Tibial nerve (tissue), 4 donors: ENCODE data around the gene SLC9A1. TPM values are rescaled to one million over a fixed set of nuclear protein-coding genes. Genes with fewer than 3 reads are reported as not detected.

Experiments used
- DNase-seq, 2 donors: peaks; one replicate each; pipeline ENCODE4 v3.0.0-alpha.2; 2019; ENCODE audit warnings: low spot score in 2 of 2
- H3K27ac ChIP-seq, 4 donors: fragments of 200-600 bp; sonication (generic) in 3 of 4; one replicate each; pipeline ENCODE4 v1.5.1; 2017 to 2019; ENCODE audit warnings: mild to moderate bottlenecking in 1 of 4
- H3K27me3 ChIP-seq, 2 donors: fragments of 200-600 bp; sonication (generic) in 1 of 2; one replicate each; pipeline versions ENCODE4 v1.5.1 to v1.6.0; 2017 to 2019
- H3K36me3 ChIP-seq, 3 donors: fragments of 200-600 bp; sonication (generic); one replicate each; pipeline ENCODE4 v1.5.1; 2018 to 2019
- H3K4me1 ChIP-seq, 4 donors: fragments of 200-600 bp; sonication (generic) in 3 of 4; one replicate each; pipeline ENCODE4 v1.5.1; 2017 to 2019
- H3K4me3 ChIP-seq, 4 donors: fragments of 200-600 bp; sonication (generic) in 3 of 4; one replicate each; pipeline ENCODE4 v1.5.1; 2017 to 2019; ENCODE audit warnings: mild to moderate bottlenecking in 1 of 4, moderate library complexity in 1 of 4
- H3K9me3 ChIP-seq, 4 donors: fragments of 200-600 bp; sonication (generic) in 3 of 4; one replicate each; pipeline ENCODE4 v1.5.1; 2017 to 2019
- CTCF ChIP-seq, 5 experiments: fragments of 200-600 bp in 3 of 5; fragments of 450-650 bp in 2 of 5; sonication (generic) in 3 of 5; IDR thresholded peaks; one replicate each; pipeline ENCODE4 v1.5.1; 2016 to 2019; ENCODE audit warnings: antibody characterized with exemption in 5 of 5, mild to moderate bottlenecking in 3 of 5, moderate library complexity in 2 of 5
- EP300 ChIP-seq, 2 donors: sonication (generic); formaldehyde crosslinking; IDR thresholded peaks; one replicate each; pipeline ENCODE4 v1.6.1; 2017; ENCODE audit warnings: antibody characterized with exemption in 2 of 2, mild to moderate bottlenecking in 1 of 2
- POLR2A ChIP-seq, 2 donors: fragments of 450-650 bp; IDR thresholded peaks; one replicate each; pipeline ENCODE4 v1.6.1; 2017; ENCODE audit warnings: antibody characterized with exemption in 2 of 2, mild to moderate bottlenecking in 2 of 2, moderate library complexity in 2 of 2
- WGBS, 2 donors: methylation state at CpG; one replicate each; pipeline ENCODE4 v1.1.5; 2018; 5-methylcytosine and 5-hydroxymethylcytosine counted together
- total RNA-seq, 4 donors: library from RNA; depleted of rRNA; stranded (reverse); fragments of >200 nt; gene quantifications; one replicate each; pipeline ENCODE4 v1.1.0, GENCODE V29; 2016

Gene SLC9A1
- total RNA-seq, 4 donors from 2014 or later, result 5.9 to 21.9 (median 7.8) TPM

- WGBS, 2 donors, result 72 to 75% methylated on average over 7 of the region's 7 CpGs
- TF ChIP-seq EP300 (IDR thresholded peaks at IDR 0.05) (no peak), CTCF (IDR thresholded peaks at IDR 0.05) (no peak), POLR2A (IDR thresholded peaks at IDR 0.05) (no peak)
- H3K4me3 ChIP-seq, result no peak overlapping the region
- no peaks in the 10 kb centered on the region for H3K27me3 ChIP-seq
- no peak for DNase-seq
- peaks cover 0 to 44% (median 25%) of the 10 kb centered on the region in 4 donors for H3K4me1 ChIP-seq
- H3K27ac ChIP-seq, result peak overlapping the region in 3 of 4 donors; percentile 26 to 73 (median 43)
- H3K36me3 ChIP-seq, result no peaks in the 10 kb centered on the region
- no peaks in the 10 kb centered on the region for H3K9me3 ChIP-seq
These were observed 9.0 kb downstream of the SLC9A1 start for GRCh38 chr1:27145934-27146354.

GRCh38 chr1:27144920-27145661 lies 9.8 kb downstream of the SLC9A1 start:
- Histone ChIP-seq H3K27ac (peak overlapping the region in 3 of 4 donors; percentile 26 to 73 (median 43)), H3K4me3 (no peak overlapping the region), H3K4me1 (peaks cover 0 to 36% (median 21%) of the 10 kb centered on the region in 4 donors), H3K9me3 (no peaks in the 10 kb centered on the region), H3K27me3 (no peaks in the 10 kb centered on the region), H3K36me3 (no peaks in the 10 kb centered on the region)
- 79 to 80% methylated on average over 5 of the region's 5 CpGs for WGBS, 2 donors
- TF ChIP-seq POLR2A (IDR thresholded peaks at IDR 0.05) (no peak), CTCF (IDR thresholded peaks at IDR 0.05) (no peak), EP300 (IDR thresholded peaks at IDR 0.05) (no peak)
- no peak for DNase-seq

GRCh38 chr1:27144049-27144748 lies 10.7 kb downstream of the SLC9A1 start:
- WGBS, 2 donors, result 82 to 90% methylated on average over 9 of the region's 9 CpGs
- Histone ChIP-seq H3K4me3 (no peak overlapping the region), H3K36me3 (no peaks in the 10 kb centered on the region), H3K4me1 (peaks cover 0 to 28% (median 16%) of the 10 kb centered on the region in 4 donors), H3K27ac (peak overlapping the region in 1 of 4 donors; percentile 30), H3K9me3 (no peaks in the 10 kb centered on the region), H3K27me3 (no peaks in the 10 kb centered on the region)
- DNase-seq, result no peak
- no peak for TF ChIP-seq EP300 (IDR thresholded peaks at IDR 0.05)
- TF ChIP-seq POLR2A (IDR thresholded peaks at IDR 0.05), result no peak
- TF ChIP-seq CTCF (IDR thresholded peaks at IDR 0.05), result no peak

GRCh38 chr1:27143401-27143800 lies 11.5 kb downstream of the SLC9A1 start:
- Histone ChIP-seq H3K4me1 (peaks cover 0 to 27% (median 16%) of the 10 kb centered on the region in 4 donors), H3K27me3 (no peaks in the 10 kb centered on the region), H3K36me3 (no peaks in the 10 kb centered on the region), H3K9me3 (no peaks in the 10 kb centered on the region), H3K4me3 (no peak overlapping the region), H3K27ac (no peak overlapping the region)
- no peak for DNase-seq
- TF ChIP-seq EP300 (IDR thresholded peaks at IDR 0.05) (no peak), POLR2A (IDR thresholded peaks at IDR 0.05) (no peak), CTCF (IDR thresholded peaks at IDR 0.05) (no peak)
- 65 to 66% methylated on average over 6 of the region's 6 CpGs for WGBS, 2 donors

GRCh38 chr1:27142464-27142863 lies 12.5 kb downstream of the SLC9A1 start:
- H3K4me1 ChIP-seq, result peaks cover 0 to 36% (median 22%) of the 10 kb centered on the region in 4 donors
- DNase-seq, result no peak
- H3K4me3 ChIP-seq, result no peak overlapping the region
- H3K36me3 ChIP-seq, result no peaks in the 10 kb centered on the region
- WGBS, 2 donors, result 80 to 88% methylated on average over 3 of the region's 3 CpGs
- H3K27me3 ChIP-seq, result no peaks in the 10 kb centered on the region
- no peak overlapping the region for H3K27ac ChIP-seq
- no peak for TF ChIP-seq EP300 (IDR thresholded peaks at IDR 0.05)
- TF ChIP-seq CTCF (IDR thresholded peaks at IDR 0.05), result no peak
- no peak for TF ChIP-seq POLR2A (IDR thresholded peaks at IDR 0.05)
- no peaks in the 10 kb centered on the region for H3K9me3 ChIP-seq
